GM12891 (cell line): ENCODE results near the gene UNC5C.

Source experiments
- POLR2A ChIP-seq: IDR thresholded peaks from 2 replicates; pipeline ENCODE4 v1.6.1; 2011; ENCODE audit warnings: low read depth, low read length, control low read depth
- TAF1 ChIP-seq: IDR thresholded peaks from 2 replicates; pipeline ENCODE4 v1.6.1; 2011; ENCODE audit warnings: low read depth, low read length, control low read depth

- TF ChIP-seq TAF1 (no peak), POLR2A (no peak)
Observed at GRCh38 chr4:95158626-95159025, 390.1 kb downstream of the UNC5C start.
